Measurements from ENCODE around the gene LRIF1.
"Not testable (repeated sequence)": the region's sequence is repeated elsewhere in the genome, so short reads cannot be mapped to it uniquely, and the experiment has no call there.

GRCh38 chr1:110991295-110991694, 27.6 kb upstream of the LRIF1 start:
- TF ChIP-seq, protein P1, sequence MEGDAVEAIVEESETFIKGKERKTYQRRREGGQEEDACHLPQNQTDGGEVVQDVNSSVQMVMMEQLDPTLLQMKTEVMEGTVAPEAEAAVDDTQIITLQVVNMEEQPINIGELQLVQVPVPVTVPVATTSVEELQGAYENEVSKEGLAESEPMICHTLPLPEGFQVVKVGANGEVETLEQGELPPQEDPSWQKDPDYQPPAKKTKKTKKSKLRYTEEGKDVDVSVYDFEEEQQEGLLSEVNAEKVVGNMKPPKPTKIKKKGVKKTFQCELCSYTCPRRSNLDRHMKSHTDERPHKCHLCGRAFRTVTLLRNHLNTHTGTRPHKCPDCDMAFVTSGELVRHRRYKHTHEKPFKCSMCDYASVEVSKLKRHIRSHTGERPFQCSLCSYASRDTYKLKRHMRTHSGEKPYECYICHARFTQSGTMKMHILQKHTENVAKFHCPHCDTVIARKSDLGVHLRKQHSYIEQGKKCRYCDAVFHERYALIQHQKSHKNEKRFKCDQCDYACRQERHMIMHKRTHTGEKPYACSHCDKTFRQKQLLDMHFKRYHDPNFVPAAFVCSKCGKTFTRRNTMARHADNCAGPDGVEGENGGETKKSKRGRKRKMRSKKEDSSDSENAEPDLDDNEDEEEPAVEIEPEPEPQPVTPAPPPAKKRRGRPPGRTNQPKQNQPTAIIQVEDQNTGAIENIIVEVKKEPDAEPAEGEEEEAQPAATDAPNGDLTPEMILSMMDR (IDR thresholded peaks at IDR 0.05) = not testable (repeated sequence)
- TF ChIP-seq POLR2A (IDR thresholded peaks at IDR 0.05) = not testable (repeated sequence)

All from uterus (tissue), 2 donors.